GM13976 (cell line): ENCODE results near the gene FBXW5.

Experiments used
- DNase-seq: peaks from one replicate; pipeline ENCODE4 v3.0.0; 2012; ENCODE audit warnings: low spot score
- in situ Hi-C: fragments of 300-500 bp; cut with MboI; formaldehyde crosslinking; loops from one replicate; pipeline ENCODE4 v1.12.0; 2022; ENCODE audit warnings: low sequenced_read_pairs, mixed read lengths, inconsistent platforms; ENCODE audit not compliant: unreplicated experiment
- TF ChIP-seq, protein P1 (sequence below): IDR thresholded peaks from 2 replicates; pipeline ENCODE4 v1.5.1; 2012; ENCODE audit warnings: borderline replicate concordance, mild to moderate bottlenecking; ENCODE audit not compliant: insufficient read depth; ENCODE audit errors: extremely low read depth, missing control alignments, control extremely low read depth

FBXW5 gene

DNA sequence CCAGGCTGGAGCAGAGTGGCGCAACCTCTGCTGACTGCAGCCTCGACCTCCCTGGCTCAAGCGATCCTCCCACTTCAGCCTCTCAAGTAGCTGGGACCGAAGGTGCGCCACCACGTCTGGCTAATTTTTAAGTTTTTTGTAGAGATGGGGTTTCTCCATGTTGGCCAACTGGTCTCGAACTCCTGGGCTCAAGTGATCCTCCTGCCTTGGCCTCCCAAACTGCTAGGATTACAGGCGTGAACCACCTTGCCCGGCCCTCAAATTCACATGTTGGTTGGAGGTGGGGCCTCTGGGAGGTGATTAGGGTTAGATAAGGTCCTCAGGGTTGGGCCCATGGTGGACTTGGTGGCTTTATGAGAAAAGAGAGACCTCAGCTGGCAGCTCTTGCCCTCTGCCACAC, 17.6 kb upstream of the FBXW5 start:
- TF ChIP-seq, protein P1, sequence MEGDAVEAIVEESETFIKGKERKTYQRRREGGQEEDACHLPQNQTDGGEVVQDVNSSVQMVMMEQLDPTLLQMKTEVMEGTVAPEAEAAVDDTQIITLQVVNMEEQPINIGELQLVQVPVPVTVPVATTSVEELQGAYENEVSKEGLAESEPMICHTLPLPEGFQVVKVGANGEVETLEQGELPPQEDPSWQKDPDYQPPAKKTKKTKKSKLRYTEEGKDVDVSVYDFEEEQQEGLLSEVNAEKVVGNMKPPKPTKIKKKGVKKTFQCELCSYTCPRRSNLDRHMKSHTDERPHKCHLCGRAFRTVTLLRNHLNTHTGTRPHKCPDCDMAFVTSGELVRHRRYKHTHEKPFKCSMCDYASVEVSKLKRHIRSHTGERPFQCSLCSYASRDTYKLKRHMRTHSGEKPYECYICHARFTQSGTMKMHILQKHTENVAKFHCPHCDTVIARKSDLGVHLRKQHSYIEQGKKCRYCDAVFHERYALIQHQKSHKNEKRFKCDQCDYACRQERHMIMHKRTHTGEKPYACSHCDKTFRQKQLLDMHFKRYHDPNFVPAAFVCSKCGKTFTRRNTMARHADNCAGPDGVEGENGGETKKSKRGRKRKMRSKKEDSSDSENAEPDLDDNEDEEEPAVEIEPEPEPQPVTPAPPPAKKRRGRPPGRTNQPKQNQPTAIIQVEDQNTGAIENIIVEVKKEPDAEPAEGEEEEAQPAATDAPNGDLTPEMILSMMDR = no peak
- no peak for DNase-seq
- in situ Hi-C loops = no loop called here

DNA sequence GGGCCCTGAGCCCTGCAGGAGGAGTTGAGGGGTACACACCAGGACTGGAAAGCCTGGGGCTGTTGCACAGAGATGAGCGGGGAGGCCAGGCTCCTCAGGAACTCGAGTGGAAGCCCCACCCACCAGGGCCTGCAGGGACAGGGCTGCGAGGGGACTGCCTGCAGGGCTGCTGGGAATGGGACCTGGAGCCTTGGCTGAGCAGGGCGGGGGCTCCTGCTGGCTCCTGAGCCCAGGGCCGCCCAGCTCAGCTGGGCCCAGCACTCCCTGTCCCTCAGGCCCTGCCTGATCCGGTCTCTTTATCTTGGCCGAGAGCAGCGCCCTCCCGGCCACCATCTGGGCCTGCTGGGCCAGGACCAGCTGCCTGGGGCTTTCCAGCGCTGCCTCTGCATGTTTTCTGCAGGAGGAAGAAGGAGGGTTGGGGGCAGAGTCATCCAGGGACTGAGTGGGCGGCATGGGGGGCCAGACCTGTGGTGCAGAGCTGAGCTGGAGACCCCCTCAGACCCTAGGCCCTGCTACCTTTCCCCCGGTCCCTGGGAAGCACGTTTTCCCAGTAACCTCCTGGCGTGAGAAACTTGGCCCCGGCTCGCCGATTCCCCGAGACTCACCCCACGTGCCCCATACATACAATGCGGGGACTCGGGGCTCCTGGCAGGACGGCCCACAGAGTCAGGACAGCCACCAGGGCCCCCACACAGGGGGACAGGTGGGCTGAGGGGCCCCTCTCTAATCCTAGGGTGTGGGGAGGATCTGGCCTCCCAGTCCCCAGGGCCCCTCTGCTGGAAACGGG, 16.9 kb upstream of the FBXW5 start:
- in situ Hi-C loops = no loop called here
- TF ChIP-seq, protein P1 = no peak
- no peak for DNase-seq

DNA sequence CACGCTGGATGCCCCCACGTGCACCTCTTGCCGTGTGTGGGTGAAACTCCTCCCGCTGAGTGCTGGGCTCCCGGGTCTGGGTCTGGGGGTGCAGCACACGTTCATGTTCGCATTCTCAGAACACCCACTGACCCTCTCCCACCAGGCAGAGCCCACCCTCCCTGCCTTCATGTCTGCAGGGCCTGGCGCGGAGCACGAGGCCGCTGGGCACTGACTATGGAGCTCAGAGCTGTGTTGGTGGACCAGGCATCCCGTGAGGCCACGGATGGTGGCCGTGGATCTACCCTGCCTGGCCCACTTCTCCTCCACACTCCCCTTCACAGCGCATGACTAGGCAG, 16.4 kb upstream of the FBXW5 start:
- in situ Hi-C loops = no loop called here
- DNase-seq = no peak
- TF ChIP-seq, protein P1 = no peak

DNA sequence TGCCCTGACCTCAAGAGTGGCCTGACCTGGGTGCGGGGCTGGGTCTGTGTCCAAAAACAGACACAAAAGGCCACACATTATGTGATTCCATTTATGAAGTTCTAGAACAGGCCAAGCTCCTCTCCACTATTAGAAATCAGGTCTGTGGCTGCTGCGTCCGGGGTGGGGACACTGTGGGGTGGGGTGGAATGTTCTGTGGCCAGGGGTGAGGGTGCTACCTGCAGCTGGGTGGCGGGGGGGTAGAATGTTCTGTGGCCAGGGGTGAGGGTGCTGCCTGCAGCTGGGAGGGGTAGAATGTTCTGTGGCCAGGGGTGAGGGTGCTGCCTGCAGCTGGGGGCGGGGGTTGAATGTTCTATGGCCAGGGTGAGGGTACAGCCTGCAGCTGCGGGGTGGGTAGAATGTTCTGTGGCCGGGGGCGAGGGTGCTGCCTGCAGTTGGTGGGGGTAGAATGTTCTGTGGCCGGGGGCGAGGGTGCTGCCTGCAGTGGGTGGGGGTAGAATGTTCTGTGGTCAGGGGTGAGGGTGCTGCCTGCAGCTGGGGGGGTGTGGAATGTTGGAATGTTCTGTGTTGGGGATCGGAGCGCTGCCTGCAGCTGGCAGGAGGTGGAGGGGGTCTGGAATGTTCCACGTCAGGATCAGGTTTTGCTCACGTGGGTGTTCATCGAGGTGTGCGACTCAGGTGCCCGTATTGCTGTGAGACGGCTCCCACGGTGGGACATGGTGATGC, 15.8 kb upstream of the FBXW5 start:
- DNase-seq = no peak
- TF ChIP-seq, protein P1 = no peak
- in situ Hi-C loops = no loop called here

DNA sequence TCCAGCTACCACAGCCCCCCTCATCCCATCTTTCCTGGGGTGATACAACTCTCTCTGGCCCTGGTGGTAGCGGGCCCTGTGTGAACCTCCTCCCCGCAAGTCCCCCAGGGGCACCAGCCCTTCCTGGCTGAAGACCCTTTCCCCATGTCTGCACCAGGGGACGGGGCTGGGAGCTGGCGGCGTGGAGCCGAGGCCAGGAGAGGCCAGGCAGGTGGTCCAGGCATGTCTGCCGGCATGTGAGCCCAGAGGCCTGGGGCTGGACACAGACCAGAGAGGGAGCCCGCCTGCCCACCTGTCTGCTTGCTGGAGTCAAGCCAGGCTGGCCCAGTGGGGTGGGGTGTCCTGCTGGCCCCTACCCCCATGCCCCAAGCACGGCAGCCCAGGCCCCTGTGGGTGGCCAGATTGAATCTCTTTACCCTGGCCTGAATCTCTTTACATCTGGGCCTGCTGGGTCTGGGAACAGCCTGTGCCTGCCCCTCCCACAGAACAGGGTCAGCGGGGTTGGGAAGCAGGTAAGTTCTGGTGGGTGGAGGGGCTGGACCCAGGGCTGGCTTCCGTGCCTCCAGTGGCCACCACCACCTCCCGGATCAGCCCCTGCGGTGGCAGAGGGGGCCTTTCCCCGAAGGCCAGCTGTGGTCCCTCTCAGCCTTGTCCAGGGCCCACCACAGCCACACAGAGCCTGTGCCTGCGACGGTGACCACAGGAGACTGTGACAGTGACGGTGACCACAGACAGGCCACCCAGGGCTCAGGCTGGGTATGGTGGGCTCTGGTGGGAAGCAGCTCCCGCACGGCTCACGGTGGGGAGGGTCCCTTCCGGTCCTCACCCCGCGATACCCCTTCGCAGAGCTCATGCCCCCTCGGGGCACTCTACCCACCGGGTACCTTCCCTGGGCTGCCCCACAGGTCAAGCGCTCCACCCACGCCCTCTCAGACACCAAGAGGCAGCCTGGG, 14.6 kb upstream of the FBXW5 start:
- in situ Hi-C loops = no loop called here
- TF ChIP-seq, protein P1 = no peak
- no peak for DNase-seq

DNA sequence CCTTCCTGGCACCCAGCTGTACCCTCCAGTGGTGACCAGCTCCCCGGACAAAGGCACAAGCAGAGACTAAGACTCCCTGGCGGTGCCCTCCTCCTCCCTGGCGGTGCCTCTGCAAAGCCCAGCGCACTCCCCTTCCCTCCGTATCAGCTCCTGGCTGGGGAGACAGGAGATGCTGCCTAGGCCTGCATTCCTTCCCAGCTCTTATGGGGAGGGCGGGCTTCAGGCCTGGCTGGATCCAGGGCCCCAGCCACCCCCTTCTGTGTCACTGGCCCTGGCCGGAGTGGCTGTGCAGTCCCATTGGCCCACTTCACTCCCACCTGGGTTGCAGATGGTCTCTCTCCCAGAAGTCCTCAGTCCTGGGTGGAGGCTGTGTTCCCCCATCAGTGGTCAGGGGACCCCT, 13.9 kb upstream of the FBXW5 start:
- TF ChIP-seq, protein P1 = no peak
- in situ Hi-C loops = no loop called here

More for the DNA sequence above, 13.9 kb upstream of the FBXW5 start:
- DNase-seq = no peak
